ENCODE results near the gene PRMT6.
"Not testable (repeated sequence)": the region's sequence is repeated elsewhere in the genome, so short reads cannot be mapped to it uniquely, and the experiment has no call there.

The PRMT6 gene

DNA sequence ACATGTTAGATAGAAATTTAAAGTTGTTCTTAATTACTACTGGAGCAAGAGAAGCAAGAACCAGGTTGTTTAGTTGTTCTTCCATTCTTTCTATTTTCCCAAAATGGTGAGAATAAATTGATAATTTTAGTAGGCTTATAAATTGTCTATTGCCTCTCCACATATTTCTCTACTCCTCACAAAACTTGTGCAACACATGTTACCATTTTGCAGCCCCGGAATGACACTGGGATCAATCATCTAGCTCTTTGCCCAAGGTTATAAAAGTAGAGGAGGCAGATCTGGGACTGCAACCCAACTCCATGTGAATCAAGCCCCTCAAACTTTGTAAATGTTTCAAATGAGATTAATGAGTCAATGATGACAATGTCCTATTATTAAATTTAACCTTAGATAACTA lies 34.9 kb downstream of the PRMT6 start:
- H4K20me1 ChIP-seq, result no peaks in the 10 kb centered on the region
- no peaks in the 10 kb centered on the region for H3K9me3 ChIP-seq
- no peak overlapping the region for H3K9ac ChIP-seq
- no peaks in the 10 kb centered on the region for H3K36me3 ChIP-seq
- TF ChIP-seq Cebpa-rat (IDR thresholded peaks at IDR 0.05), result no peak
- H3K4me3 ChIP-seq, result no peak overlapping the region
- H3K4me1 ChIP-seq, result no peaks in the 10 kb centered on the region
- H3K27ac ChIP-seq, result no peak overlapping the region
- H3K27me3 ChIP-seq, result no peaks in the 10 kb centered on the region
- no peak overlapping the region for H3K4me2 ChIP-seq

DNA sequence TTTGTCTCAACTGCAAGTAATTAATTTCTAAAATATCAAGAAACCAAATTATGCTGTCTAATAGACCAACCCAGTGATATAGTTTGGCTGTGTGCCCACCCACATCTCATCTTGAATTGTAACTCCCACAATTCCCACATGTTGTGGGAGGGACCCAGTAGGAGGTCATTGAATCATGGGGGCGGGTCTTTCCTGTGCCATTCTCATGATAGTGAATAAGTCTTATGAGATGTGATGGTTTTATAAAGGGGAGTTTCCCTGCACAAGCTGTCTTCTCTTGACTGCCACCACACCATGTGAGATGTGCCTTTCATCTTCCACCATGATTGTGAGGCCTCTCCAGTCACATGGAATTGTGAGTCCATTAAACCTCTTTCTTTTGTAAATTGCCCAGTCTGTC lies 36.9 kb downstream of the PRMT6 start:
- H4K20me1 ChIP-seq, H3K27me3 ChIP-seq, H3K9me3 ChIP-seq, H3K4me3 ChIP-seq, H3K4me2 ChIP-seq, H3K36me3 ChIP-seq, H3K27ac ChIP-seq, H3K4me1 ChIP-seq, H3K9ac ChIP-seq: not testable (repeated sequence)

DNA sequence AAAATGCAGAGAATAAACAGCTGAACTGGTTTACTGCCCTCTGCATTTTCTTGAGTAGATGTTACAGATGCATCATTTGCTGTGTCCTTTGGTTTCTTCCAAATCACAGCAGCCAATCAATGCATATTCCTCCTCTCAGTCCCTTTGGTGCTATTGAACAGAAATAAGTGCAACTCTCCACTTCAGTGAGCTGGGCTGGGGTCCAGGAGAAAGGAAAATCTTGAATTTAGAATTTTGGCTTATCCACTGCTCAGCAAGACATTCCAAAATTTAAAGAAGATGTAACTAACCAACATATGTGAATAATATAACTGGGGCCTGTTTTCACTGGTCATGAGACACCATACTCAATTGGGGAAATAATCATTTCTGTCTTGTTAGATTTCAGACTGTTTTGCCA lies 39.2 kb downstream of the PRMT6 start:
- Histone ChIP-seq H4K20me1 (no peaks in the 10 kb centered on the region), H3K27ac (no peak overlapping the region), H3K9me3 (no peaks in the 10 kb centered on the region), H3K4me1 (no peaks in the 10 kb centered on the region), H3K36me3 (no peaks in the 10 kb centered on the region), H3K27me3 (no peaks in the 10 kb centered on the region), H3K9ac (no peak overlapping the region), H3K4me2 (no peak overlapping the region), H3K4me3 (no peak overlapping the region)
- TF ChIP-seq Cebpa-rat (IDR thresholded peaks at IDR 0.05), result no peak

DNA sequence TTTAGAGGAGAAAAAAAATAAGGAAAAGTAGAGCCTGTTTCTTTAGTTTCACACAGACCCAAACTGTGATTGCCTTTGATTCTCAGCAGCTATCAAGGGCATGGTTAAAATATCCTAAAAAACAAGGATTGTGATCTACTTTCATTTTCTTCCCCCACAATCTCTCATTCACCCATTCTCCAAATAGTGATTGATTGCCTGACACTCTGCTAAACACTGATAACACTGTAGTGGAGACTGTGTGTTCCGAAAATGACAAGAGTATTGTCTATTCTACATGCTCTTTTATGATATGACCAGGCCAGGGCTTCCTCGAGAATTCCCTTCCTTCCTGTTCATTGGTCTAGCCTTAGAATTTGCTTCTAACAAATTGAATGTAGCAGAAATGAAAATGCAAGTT lies 40.2 kb downstream of the PRMT6 start:
- Histone ChIP-seq H4K20me1 (no peaks in the 10 kb centered on the region), H3K9me3 (no peaks in the 10 kb centered on the region), H3K4me3 (no peak overlapping the region), H3K36me3 (no peaks in the 10 kb centered on the region), H3K4me1 (no peaks in the 10 kb centered on the region), H3K27ac (no peak overlapping the region), H3K9ac (no peak overlapping the region), H3K4me2 (no peak overlapping the region), H3K27me3 (no peaks in the 10 kb centered on the region)
- TF ChIP-seq Cebpa-rat (IDR thresholded peaks at IDR 0.05), result no peak

DNA sequence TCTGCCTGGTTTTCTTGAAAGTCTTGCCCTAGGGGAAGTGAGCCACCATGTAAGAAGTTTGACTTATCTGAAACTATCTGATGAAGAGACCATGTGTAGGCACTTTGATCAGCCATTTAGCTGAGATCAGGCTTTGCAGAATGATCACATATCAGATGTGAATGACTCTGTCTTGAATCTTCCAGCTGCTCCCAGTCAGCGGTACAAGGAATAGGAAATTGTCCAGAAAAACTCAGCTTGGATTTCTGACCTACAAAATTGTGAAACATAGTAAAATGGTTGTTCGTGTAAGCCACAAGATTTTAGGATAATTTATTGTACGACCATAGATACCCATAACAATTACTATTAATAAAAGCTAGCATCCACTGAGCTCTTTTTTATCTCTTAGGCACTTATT lies 42.5 kb downstream of the PRMT6 start:
- no peak overlapping the region for H3K27ac ChIP-seq
- H3K4me1 ChIP-seq, result no peaks in the 10 kb centered on the region
- no peak for TF ChIP-seq Cebpa-rat (IDR thresholded peaks at IDR 0.05)
- no peak overlapping the region for H3K9ac ChIP-seq
- H3K27me3 ChIP-seq, result no peaks in the 10 kb centered on the region
- no peak overlapping the region for H3K4me2 ChIP-seq
- H3K36me3 ChIP-seq, result no peaks in the 10 kb centered on the region
- H3K4me3 ChIP-seq, result no peak overlapping the region
- H4K20me1 ChIP-seq, result no peaks in the 10 kb centered on the region
- H3K9me3 ChIP-seq, result no peaks in the 10 kb centered on the region

DNA sequence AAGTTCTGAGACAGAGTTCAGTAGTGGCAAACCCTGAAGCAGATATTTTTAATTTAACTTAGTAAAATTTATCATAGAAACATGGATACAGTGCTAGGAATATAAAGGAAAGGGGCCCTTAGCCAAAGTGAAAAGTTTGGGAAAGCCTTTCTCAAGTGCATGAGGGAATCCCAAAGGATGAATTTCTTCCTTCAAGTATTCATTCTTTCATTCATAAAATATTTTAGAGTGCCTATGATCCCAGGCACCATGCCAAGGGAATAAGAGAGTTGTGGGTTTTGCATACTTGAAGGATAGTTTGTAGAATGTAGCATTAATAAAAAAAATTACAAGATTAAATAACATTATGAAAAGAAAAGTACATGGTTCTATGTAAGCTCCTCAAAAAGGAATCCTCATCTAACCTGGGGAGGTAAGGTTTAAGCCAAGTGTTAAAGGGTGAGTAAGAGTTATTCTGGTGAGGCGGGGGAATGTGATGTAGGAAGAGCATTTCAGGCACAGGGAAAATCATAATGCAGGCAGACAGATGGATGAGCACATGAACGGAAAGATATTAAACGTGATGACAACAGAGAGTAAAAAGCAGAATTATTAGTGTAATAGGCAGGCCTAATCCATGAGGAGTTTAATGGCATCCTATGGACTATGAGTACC lies 44.0 kb downstream of the PRMT6 start:
- H3K27ac ChIP-seq, result no peak overlapping the region
- H4K20me1 ChIP-seq, result no peaks in the 10 kb centered on the region
- no peaks in the 10 kb centered on the region for H3K4me1 ChIP-seq
- TF ChIP-seq Cebpa-rat (IDR thresholded peaks at IDR 0.05), result no peak
- no peak overlapping the region for H3K9ac ChIP-seq
- H3K4me3 ChIP-seq, result no peak overlapping the region
- H3K27me3 ChIP-seq, result no peaks in the 10 kb centered on the region
- H3K9me3 ChIP-seq, result no peaks in the 10 kb centered on the region
- no peaks in the 10 kb centered on the region for H3K36me3 ChIP-seq
- no peak overlapping the region for H3K4me2 ChIP-seq

DNA sequence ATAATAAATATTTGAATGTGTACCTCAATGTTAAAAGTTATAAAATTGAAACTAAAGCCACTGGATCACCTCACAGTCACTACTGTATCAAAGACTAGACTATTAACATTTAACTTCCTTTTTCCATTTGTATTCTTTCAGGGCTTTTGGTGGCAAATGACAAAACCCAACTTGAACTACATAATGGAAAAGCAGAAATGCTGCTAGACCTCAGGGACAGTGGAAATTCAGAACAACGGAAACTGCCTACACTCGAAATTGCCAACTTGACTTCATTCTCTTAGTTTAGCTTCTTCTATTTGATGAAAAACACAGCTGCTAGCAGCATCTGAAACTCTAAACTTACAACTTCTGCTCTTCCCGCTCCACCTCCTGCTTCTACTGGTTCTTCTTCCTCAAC lies 49.4 kb downstream of the PRMT6 start:
- H4K20me1 ChIP-seq, result no peaks in the 10 kb centered on the region
- H3K36me3 ChIP-seq, result no peaks in the 10 kb centered on the region
- no peak overlapping the region for H3K4me2 ChIP-seq
- H3K9ac ChIP-seq, result no peak overlapping the region
- H3K4me1 ChIP-seq, result no peaks in the 10 kb centered on the region
- no peak overlapping the region for H3K4me3 ChIP-seq
- no peak overlapping the region for H3K27ac ChIP-seq
- H3K27me3 ChIP-seq, result no peaks in the 10 kb centered on the region
- no peak for TF ChIP-seq Cebpa-rat (IDR thresholded peaks at IDR 0.05)
- H3K9me3 ChIP-seq, result no peaks in the 10 kb centered on the region
